GM19452 (cell line): ENCODE results near the gene TNRC6B.
"Not testable (repeated sequence)": the region's sequence is repeated elsewhere in the genome, so short reads cannot be mapped to it uniquely, and the experiment has no call there.

Source experiments
- ATAC-seq: cut with Tn5 transposase; IDR thresholded peaks from one replicate; pipeline ENCODE4 v1.9.1; 2021; ENCODE audit not compliant: unreplicated experiment

TNRC6B gene

DNA sequence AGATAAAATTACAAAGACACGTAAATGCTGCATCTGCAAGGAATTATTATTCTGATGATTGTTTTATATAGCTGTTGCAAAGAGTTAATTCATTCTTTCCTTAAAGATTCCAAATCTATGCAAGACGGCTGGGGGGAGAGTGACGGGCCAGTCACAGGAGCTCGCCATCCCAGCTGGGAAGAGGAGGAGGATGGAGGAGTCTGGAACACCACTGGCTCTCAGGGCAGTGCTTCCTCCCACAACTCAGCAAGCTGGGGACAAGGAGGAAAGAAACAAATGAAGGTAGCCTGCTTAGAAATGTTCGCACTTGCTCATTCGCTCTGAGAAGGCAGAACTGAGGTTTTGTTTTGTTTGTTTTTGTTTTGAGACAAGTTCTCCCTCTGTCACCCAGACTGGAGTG is 95.6 kb downstream of the TNRC6B start:
- ATAC-seq, result no peak

DNA sequence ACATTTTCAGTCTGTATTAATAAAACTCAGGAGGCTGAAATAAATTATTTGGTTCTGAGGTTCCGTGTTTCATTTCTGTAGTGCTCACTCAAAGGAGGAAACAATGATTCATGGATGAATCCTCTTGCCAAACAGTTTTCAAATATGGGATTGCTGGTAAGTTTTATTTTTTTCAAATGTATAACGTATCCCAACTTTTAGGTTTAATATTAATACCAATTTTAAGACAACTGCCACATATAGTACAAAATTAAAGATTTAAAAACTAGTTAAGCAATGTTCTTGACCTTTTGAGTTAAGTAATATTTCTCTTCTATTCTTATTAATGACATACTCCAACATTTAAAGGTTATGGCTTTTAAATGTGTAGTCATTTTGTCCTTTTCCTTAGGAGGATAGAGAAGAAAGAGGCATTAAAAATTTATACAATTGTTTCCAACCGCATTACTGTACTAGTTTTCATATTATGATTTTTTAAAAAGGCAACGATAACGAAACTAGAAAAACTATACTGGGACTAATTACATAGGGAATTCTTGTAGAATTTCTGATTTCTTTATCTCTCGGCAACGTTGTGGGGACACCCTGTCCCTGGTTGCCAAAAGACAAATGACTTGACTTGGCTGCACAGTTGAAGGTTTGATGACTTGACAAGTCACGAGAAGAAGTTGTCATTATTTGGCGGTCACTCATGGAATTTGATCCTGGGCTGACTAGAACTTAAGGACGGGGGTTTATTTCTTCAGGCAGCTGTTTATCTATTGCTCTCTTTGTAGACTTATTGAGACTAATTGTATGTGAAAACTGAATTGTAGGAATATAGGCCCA is 99.5 kb downstream of the TNRC6B start:
- no peak for ATAC-seq

DNA sequence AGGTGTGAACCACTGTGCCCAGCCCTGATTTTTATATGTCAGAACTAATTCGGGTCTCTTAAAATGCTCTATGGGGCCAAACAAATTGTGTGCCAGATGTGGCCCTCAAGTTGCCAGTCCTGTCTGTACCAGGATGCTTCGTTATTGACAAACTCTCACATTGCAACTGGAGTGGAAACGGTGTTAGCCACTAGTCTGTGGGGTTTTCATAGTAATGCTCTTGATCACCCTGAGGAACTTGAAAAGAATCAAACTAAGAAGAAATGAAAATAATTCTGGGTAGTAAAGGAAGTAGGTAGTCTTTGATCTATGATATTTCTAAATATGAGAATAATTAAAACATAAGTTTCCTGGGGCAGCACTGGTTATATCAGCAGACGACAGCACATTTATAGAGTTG is 101.3 kb downstream of the TNRC6B start:
- no peak for ATAC-seq

DNA sequence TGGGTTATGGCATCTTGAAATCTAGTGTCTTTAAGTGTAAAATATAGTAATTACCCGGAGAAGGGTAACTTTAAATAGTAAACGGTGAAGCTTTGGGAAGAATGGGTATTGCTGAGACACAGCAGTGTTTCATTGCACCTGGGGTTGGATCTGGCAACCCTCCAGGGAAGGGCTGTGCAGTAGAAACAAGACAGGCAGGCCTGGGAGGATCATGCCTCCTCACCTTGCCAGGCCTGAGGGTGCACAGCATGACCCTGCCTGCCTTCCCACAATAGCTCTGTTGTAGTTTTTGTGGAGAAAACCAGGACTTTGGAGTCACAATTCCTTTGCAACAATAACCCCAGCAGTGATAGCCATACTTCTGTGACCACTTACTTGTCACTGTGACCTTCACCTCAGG is 104.0 kb downstream of the TNRC6B start:
- ATAC-seq, result no peak

DNA sequence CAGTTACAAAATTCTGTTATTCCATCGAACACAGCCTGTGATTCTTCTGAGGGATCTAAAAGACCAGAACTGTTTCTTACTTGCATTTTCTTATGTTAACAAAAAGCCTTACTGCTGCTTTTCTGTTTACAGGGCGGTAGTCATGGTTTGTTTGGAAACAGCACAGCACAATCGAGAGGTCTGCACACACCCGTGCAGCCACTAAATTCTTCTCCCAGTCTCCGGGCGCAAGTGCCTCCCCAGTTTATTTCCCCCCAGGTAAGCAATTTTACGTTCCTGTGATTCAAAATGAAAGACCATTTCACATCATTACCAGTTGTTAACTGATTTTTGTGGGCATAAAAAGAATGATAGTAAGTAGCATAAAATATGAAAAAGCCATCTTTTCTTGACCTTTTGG is 107.8 kb downstream of the TNRC6B start:
- no peak for ATAC-seq

DNA sequence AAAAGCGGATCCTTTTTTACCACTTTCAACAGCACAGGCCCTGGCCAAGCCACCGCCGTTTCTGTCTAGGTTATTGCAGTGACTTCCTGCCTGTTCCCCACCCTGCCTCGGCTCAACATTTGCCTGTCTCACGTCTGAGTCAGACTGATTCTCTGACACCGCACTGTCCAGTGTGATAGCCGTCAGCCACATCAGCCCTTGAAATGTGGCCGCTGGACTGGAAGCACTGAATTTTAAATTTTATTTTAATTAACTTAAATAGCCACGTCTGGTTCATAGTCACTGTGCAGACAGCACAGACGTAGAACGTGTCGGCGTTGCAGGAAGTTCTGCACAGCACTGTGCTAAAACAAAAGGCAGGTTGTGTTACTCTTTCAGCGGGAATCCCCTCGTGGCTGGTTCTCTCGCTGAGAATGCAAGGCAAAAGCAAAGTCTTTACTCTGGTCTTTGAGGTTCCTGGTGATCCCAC is 112.3 kb downstream of the TNRC6B start:
- no peak for ATAC-seq

DNA sequence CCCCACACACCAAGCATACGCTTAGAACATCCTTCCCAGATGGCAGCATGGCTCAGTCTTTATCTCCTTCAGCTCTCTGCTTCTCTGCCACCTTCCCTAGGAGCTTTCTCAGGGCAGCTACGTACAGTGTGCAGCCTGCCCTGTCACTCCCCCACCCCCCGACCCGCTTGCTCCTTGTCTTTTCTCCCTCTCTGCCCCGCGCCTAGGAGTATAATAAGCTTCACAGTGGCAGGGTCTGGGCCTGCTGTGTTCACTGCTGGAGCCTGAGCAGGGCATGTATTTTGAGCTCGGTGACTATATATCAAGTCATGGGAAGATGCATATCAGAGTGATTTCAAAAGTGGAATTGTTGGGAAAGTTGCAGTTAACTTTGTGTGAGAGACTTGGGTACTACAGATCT is 112.8 kb downstream of the TNRC6B start:
- no peak for ATAC-seq

DNA sequence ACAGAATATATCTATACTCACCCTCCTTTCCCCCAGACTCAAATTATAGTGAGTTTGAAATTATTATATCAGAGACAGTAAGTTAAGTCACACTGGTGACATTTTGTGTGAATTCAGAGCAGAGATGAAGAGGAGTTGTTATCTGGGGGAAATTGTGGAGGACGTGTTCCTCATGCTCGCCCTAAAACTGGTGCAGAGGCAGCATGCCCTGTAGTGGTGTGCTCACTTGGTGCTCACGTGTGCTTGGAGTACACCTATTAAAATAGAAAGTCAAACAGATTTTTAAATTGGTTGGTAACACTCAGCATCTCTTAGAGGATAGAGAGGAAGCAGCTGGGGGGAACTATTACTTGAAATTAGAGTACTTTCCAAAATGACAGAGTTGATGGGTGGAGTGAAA is 117.0 kb downstream of the TNRC6B start:
- no peak for ATAC-seq

DNA sequence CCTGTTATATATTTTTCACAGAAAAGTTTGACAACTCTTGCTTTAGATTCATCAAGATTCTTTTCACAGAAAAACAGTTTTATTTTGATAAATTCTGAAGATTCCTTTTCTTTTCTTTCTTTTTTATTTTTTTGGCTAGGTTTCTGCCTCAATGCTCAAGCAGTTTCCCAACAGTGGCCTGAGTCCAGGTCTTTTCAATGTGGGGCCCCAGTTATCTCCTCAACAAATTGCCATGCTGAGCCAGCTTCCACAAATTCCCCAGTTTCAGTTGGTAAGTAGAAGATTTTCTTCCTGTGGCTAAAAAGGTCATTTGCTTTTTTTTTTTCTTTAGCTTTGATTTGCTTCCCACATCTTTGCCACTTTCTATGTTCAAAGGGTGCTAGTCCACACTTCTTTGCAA is 122.6 kb downstream of the TNRC6B start:
- no peak for ATAC-seq

DNA sequence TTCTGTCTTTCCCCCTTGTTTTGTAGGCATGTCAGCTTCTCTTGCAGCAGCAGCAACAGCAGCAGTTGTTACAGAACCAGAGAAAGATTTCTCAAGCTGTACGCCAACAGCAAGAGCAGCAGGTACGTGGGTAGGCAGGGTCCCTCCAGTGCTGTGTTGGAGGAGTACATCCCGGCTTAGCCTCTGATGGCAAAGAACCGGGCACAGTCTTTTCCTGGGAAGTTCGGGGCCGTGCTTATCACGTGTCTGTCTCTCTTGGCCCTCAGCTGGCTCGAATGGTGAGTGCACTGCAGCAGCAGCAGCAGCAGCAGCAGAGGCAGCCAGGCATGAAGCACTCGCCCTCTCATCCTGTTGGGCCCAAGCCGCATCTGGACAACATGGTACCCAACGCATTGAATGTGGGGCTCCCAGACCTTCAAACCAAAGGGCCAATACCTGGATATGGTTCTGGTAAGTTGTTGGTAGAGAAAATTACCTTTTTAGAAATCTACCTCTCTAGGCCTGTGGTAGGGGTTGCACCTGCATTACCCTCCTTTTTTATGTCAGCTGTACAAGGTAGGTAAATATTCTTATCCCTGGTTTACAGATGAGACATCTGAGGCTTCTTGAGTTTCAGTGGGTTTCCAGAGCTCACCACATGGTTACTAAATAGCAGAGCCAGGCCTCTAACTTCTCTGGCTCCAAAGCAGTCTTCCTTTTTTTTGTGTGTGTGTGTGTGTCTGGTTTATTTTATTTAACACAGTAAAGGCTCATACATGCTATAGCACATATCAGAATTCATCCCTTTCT is 123.4 kb downstream of the TNRC6B start:
- peak; percentile 93 for ATAC-seq

DNA sequence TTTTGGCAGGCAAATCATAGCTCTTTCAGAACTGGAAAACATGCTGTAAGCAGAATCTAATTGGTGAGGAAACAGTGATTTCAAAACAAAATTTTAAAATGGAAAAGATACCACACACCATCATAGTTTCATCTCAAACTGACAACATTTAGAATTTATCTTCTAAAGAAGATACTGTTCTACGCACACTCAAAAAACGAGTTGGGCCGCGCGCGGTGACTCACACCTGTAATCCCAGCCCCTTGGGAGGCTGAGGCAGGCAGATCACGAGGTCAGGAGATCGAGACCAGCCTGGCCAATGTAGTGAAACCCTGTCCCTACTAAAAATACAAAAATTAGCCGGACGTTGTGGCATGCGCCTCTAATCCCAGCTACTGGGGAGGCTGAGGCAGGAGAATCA is 124.4 kb downstream of the TNRC6B start:
- no peak for ATAC-seq

DNA sequence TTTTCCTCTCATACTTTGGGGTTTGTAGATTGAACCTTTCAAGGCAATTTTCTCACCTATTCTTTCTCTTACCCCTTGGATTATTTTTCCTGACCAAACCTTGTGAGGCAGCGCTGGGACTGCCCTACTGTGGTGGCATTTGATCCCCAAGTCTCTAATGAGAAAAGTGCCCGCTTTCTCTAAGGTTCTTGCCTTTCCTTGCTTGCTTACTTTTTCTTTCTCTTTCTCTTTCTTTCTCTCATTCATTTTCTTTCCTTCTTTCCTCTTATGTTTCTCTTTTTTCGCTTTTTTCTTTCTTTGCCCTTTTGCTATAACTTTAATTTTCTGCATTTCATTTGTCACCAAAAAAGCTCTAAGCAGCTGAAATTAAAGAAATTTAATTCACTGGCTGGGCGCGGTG is 127.9 kb downstream of the TNRC6B start:
- ATAC-seq, result no peak

DNA sequence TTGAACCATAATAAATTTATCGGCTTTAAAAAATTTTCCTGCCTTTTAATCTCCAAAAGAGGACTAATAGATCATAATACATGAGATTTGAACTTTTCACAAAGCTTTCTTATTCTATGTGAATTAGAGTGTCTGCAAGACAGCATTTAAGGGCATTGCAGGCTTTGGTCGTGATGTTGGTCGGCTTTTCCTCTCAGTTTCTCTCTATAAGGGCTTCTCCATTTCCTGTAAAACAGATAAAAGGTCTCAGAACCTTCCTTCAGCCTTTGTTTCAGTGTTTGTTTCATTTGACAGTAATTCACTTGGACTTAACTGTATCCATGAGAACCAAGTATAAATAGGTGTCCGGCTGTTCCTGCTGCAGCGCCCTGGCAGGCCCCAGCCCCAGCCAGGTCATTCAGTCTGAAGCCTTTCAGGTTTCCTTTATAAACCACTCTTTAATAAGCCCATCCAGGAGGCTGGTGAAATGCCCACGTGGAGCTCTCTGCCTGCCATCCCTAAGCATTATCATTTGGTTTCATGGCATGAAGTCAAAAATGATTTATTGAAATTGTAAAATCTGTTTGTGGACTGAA is 131.4 kb downstream of the TNRC6B start:
- ATAC-seq, result no peak

DNA sequence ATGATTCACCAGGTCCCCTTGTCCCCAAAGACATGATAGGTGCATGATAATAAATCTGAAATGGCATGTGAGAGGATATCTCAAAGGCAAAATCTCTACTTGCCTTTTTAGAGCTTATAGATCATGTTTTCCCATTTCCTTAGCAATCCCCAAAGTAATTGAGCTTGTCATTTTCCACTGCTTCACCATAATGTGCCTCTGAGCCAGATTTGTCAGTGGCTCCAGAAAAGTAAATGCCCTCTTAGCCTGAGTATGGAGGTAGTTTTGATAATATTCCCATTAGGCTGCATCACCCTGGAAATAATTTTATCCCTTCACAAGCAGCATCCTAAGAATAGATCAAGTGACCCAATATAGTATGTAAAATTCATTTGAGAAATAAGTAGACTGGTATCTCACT is 131.9 kb downstream of the TNRC6B start:
- no peak for ATAC-seq

DNA sequence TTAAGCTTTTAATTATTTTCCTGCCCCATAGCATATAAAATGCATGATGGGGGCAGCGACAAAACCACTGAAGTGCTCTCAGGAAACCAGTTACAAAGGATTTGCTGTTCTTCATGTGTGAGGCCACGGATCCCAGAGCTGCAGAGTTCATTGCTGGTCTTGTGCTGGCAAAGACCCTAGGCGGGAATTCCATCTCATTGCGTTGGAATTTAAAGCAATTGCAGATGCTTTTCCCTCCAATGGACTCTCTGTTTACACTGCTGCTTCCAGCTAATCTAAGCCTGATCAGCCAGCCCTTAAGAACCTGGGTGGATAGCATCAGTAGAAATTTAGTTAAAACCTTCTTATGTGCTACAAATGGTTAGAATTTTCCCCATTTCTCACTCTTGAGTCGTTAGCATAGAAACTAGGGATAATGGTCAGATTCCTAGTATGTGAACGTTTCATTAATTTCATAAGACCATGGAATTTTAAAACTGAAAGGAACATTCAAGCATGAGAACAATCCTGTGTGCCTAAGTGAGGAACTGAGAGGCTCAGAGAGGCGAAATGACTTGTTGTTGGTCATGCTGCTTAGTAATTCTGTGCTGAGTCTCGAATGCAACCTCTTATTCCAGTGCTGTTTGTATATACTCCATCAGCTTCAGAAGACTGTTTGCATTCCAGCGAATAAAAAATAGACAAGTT is 132.5 kb downstream of the TNRC6B start:
- ATAC-seq, result no peak

DNA sequence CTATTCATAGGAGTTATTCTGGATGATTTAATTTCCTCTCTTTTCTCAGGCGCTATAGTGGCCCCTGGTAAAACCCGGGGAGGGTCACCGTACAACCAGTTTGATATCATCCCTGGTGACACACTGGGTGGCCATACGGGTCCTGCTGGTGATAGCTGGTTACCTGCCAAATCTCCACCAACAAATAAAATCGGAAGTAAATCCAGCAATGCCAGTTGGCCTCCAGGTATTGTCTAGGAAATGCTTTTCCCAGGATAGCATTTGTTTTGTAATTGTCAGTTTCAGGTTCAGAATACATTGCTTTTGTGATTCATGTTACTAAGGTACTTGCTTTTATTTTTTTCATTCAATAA is 133.0 kb downstream of the TNRC6B start:
- no peak for ATAC-seq

DNA sequence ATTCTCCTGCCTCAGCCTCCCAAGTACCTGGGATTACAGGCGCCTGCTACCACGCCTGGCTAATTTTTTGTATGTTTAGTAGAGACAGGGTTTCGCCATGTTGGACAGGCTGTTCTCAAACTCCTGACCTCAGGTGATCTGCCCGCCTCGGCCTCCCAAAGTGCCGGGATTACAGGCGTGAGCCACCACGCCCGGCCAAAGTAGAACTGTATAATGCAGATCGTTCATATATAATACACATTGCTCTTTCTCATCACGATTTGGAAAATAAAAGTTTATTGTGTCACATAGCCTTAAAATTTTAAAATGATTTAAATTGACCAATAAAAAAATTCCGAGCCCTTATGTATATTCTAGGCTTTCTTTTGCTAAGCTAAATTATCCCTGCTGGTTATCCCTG is 133.9 kb downstream of the TNRC6B start:
- ATAC-seq, result not testable (repeated sequence)

DNA sequence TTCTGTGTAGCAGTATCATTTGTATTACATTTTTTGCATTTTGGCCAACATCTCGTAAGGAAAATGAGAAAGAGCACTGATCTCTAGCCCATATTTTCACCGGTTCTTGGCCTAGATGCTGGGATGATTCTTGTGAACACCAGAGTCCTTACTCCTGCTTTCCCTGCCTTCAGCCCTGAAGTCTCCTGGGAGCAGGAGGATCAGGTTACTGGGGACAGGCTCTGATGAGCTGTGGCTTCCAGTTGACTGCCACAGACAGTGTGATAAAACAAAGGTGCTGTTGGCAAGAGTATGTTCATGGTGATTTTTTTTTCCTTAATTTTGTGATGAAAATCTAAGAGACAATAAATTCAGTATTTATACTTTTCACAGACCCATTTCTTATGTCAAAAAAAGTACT is 134.3 kb downstream of the TNRC6B start:
- ATAC-seq, result no peak

DNA sequence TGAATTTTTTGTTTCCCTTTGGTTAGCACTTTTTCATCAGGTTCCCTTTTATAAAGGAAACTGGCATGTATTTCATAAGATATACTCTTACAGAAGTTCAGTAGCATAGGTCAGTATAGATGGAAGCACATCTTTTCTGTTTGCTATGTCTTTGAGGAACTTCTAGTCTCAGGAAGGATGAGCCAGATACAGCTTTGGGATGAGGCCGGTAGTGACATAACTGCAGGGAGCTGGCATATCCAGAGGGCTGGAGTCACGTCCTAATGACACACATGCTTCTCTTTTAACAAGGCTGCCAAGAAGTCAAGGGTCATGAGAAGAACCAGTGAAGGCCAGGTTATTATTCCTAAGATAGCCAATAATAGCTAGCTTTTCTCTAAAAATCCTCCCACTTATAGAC is 135.3 kb downstream of the TNRC6B start:
- ATAC-seq, result no peak

DNA sequence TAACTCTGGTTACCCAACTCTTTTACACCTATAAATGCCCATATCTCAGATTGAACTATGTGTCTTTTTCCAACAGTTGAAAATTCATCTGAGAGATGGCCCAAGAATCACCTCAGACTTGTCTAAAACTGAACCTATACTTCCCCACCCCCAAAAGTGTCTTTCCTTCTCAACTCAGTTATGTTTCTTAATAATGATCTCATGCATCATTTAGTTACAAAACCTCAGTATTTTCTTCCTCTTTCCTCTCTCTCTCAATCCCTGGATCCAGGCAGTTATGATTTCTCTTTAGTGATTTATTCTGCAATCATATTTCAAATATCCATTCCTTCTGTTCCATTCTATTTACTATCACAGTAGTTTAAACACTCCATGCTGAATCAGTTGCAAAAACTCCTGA is 136.3 kb downstream of the TNRC6B start:
- ATAC-seq, result no peak

DNA sequence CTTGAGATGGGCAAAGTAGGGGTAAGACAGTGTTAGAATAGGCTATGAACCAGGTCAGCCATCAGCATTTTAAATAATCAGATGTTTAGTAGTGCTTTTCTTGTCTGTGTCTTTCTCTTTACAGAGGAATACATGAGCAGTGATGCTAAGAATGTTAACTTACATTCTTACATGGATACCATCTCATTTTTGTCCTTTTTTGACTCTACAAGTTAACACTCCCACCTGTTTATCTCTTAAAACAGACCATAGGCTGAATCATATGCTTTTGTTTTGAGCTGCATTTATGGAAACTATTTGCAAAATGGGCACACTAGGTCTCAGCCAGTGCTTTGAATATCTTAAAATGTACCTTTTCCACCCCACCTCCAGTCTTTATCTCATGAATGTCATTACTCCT is 143.0 kb downstream of the TNRC6B start:
- no peak for ATAC-seq

DNA sequence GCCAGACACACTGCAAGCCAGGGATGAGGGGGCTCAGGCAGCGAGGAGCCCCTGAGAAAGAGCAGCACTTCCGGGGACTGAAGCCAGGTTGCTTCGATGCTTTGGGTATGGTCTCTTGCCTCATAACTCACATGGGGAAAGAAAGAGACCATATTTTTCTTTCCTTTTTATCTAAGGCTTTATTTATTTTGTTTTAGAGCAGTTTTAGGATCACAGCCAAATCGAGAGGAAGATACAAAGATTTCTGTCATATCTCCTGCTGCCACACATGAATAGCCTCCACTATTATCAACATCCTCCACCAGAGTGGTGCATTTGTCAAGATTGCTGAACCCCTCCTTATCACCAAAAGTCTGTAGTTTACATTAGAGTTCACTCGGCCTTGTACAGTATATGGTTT is 144.3 kb downstream of the TNRC6B start:
- no peak for ATAC-seq
